DOHH2 (cell line): Measurements from ENCODE around the gene UPF2.

Source experiments
- CTCF ChIP-seq: fragments of 200-600 bp; sonication (generic); IDR thresholded peaks from one replicate; pipeline ENCODE4 v1.5.1; 2014; ENCODE audit warnings: antibody characterized with exemption, mild to moderate bottlenecking, low read depth, low read length; ENCODE audit not compliant: poor library complexity, severe bottlenecking
- EZH2phosphoT487 ChIP-seq: fragments of 200-600 bp; sonication (generic); IDR thresholded peaks from 2 replicates; pipeline ENCODE4 v1.6.1; 2017; ENCODE audit warnings: borderline replicate concordance, mild to moderate bottlenecking, antibody characterized with exemption, low read length, moderate library complexity, mixed read lengths

- TF ChIP-seq CTCF, result peak; percentile 94
- TF ChIP-seq EZH2phosphoT487, result no peak
Measured at GRCh38 chr10:11986593-11987216, 55.9 kb downstream of the UPF2 start.
